Osteocyte (in vitro differentiated cells): ENCODE data around the gene CDCA4. TPM values are rescaled to one million over a fixed set of nuclear protein-coding genes. Genes with fewer than 3 reads are reported as not detected.

Source experiments
- DNase-seq: peaks from one replicate; pipeline ENCODE4 v3.0.0; 2021; ENCODE audit warnings: mixed read lengths; ENCODE audit not compliant: unreplicated experiment; ENCODE audit errors: extremely low spot score
- H3K27ac Mint-ChIP-seq: one replicate; pipeline ENCODE4 v1.8.0; 2021; ENCODE audit warnings: mild to moderate bottlenecking, mixed read lengths; ENCODE audit not compliant: unreplicated experiment
- H3K27me3 Mint-ChIP-seq: one replicate; pipeline ENCODE4 v1.8.0; 2021; ENCODE audit warnings: mixed read lengths; ENCODE audit not compliant: unreplicated experiment
- H3K36me3 Mint-ChIP-seq: one replicate; pipeline ENCODE4 v1.8.0; 2021; ENCODE audit warnings: mixed read lengths; ENCODE audit not compliant: unreplicated experiment
- H3K4me1 Mint-ChIP-seq: one replicate; pipeline ENCODE4 v1.8.0; 2021; ENCODE audit warnings: mixed read lengths; ENCODE audit not compliant: unreplicated experiment
- H3K4me3 Mint-ChIP-seq: one replicate; pipeline ENCODE4 v1.8.0; 2021; ENCODE audit warnings: mild to moderate bottlenecking, moderate library complexity, mixed read lengths; ENCODE audit not compliant: unreplicated experiment
- H3K9me3 Mint-ChIP-seq: one replicate; pipeline ENCODE4 v1.8.0; 2021; ENCODE audit warnings: mixed read lengths; ENCODE audit not compliant: unreplicated experiment
- CTCF ChIP-seq: fragments of 200-600 bp; sonication (generic); IDR thresholded peaks from 2 replicates; pipeline ENCODE4 v1.5.0; 2021; ENCODE audit warnings: antibody characterized with exemption, mild to moderate bottlenecking, moderate library complexity
- total RNA-seq: library from RNA; stranded (reverse); gene quantifications from 2 replicates; pipeline ENCODE4 v1.2.1, GENCODE V29; 2021

Gene CDCA4
- total RNA-seq, 1 donor from 2014 or later, result 14.6 TPM

- H3K4me3 Mint-ChIP-seq, result no peak overlapping the region
- H3K36me3 Mint-ChIP-seq, result peaks cover 1% of the 10 kb centered on the region
- TF ChIP-seq CTCF, result no peak
- H3K27me3 Mint-ChIP-seq, result no peaks in the 10 kb centered on the region
- H3K4me1 Mint-ChIP-seq, result peaks cover 69% of the 10 kb centered on the region
- DNase-seq, result no peak
- peak overlapping the region; percentile 19 for H3K27ac Mint-ChIP-seq
- H3K9me3 Mint-ChIP-seq, result no peaks in the 10 kb centered on the region
Measured at GRCh38 chr14:105015905-105016304, 5.0 kb downstream of the CDCA4 start.

- H3K27me3 Mint-ChIP-seq, result no peaks in the 10 kb centered on the region
- peaks cover 69% of the 10 kb centered on the region for H3K4me1 Mint-ChIP-seq
- H3K36me3 Mint-ChIP-seq, result peaks cover 2% of the 10 kb centered on the region
- H3K27ac Mint-ChIP-seq, result peak overlapping the region; percentile 60
- no peak for DNase-seq
- no peaks in the 10 kb centered on the region for H3K9me3 Mint-ChIP-seq
- no peak overlapping the region for H3K4me3 Mint-ChIP-seq
- TF ChIP-seq CTCF, result no peak
Measured at GRCh38 chr14:105015242-105015641, 5.6 kb downstream of the CDCA4 start.

- no peak for DNase-seq
- Mint-ChIP-seq H3K27ac (peak overlapping the region; percentile 60), H3K4me3 (no peak overlapping the region), H3K36me3 (peaks cover 8% of the 10 kb centered on the region), H3K27me3 (no peaks in the 10 kb centered on the region), H3K9me3 (no peaks in the 10 kb centered on the region), H3K4me1 (peaks cover 63% of the 10 kb centered on the region)
- no peak for TF ChIP-seq CTCF
Measured at GRCh38 chr14:105014631-105015030, 6.3 kb downstream of the CDCA4 start.

GRCh38 chr14:105014032-105014431, 6.9 kb downstream of the CDCA4 start:
- no peak for DNase-seq
- H3K4me1 Mint-ChIP-seq, result peaks cover 57% of the 10 kb centered on the region

GRCh38 chr14:105013150-105013785, 7.6 kb downstream of the CDCA4 start:
- no peak overlapping the region for H3K4me3 Mint-ChIP-seq
- no peak for TF ChIP-seq CTCF
- peaks cover 8% of the 10 kb centered on the region for H3K36me3 Mint-ChIP-seq
- peaks cover 53% of the 10 kb centered on the region for H3K4me1 Mint-ChIP-seq
- no peaks in the 10 kb centered on the region for H3K9me3 Mint-ChIP-seq
- H3K27ac Mint-ChIP-seq, result peak overlapping the region; percentile 57
- no peaks in the 10 kb centered on the region for H3K27me3 Mint-ChIP-seq
- DNase-seq, result no peak

More at GRCh38 chr14:105014032-105014431, 6.9 kb downstream of the CDCA4 start:
- H3K36me3 Mint-ChIP-seq, result peaks cover 8% of the 10 kb centered on the region
- no peak overlapping the region for H3K4me3 Mint-ChIP-seq
- no peaks in the 10 kb centered on the region for H3K9me3 Mint-ChIP-seq
- H3K27ac Mint-ChIP-seq, result peak overlapping the region; percentile 27
- no peaks in the 10 kb centered on the region for H3K27me3 Mint-ChIP-seq
- TF ChIP-seq CTCF, result no peak
